Measurements from ENCODE around the gene GREM1. TPM values are rescaled to one million over a fixed set of nuclear protein-coding genes. Genes with fewer than 3 reads are reported as not detected.

GREM1 gene
- total RNA-seq, 6 donors from 2014 or later: under 0.01 to 3.9 (median 0.97) TPM; not detected in 2

- Histone ChIP-seq H3K4me3 (no peak overlapping the region), H3K9me3 (no peaks in the 10 kb centered on the region), H3K27me3 (no peaks in the 10 kb centered on the region), H3K27ac (no peak overlapping the region), H3K4me1 (no peaks in the 10 kb centered on the region), H3K36me3 (no peaks in the 10 kb centered on the region)
- DNase-seq (no peak), ATAC-seq (ENCODE audit: low FRiP score in 2 of 2) (no peak)
- WGBS, 2 donors: 62 to 74% methylated on average over 5 of the region's 5 CpGs
- TF ChIP-seq EP300 (IDR thresholded peaks at IDR 0.05): no peak
- no peak for TF ChIP-seq CTCF (IDR thresholded peaks at IDR 0.05)
- no peak for TF ChIP-seq POLR2A (IDR thresholded peaks at IDR 0.05)
- TF ChIP-seq POLR2AphosphoS5 (IDR thresholded peaks at IDR 0.05): no peak
Measured at GRCh38 chr15:32677238-32677750, 40.5 kb upstream of the GREM1 start.

GRCh38 chr15:32679298-32679690, 38.5 kb upstream of the GREM1 start:
- DNase-seq: no peak
- no peaks in the 10 kb centered on the region for H3K27me3 ChIP-seq
- H3K27ac ChIP-seq: no peak overlapping the region
- ATAC-seq (ENCODE audit: low FRiP score in 2 of 2): no peak
- H3K4me1 ChIP-seq: no peaks in the 10 kb centered on the region
- no peaks in the 10 kb centered on the region for H3K9me3 ChIP-seq
- 94% methylated on average over 4 of the region's 4 CpGs for WGBS, 2 donors
- no peak overlapping the region for H3K4me3 ChIP-seq
- TF ChIP-seq CTCF (IDR thresholded peaks at IDR 0.05) (no peak), EP300 (IDR thresholded peaks at IDR 0.05) (no peak), POLR2AphosphoS5 (IDR thresholded peaks at IDR 0.05) (no peak), POLR2A (IDR thresholded peaks at IDR 0.05) (no peak)
- H3K36me3 ChIP-seq: no peaks in the 10 kb centered on the region

- no peaks in the 10 kb centered on the region for H3K4me1 ChIP-seq
- TF ChIP-seq POLR2AphosphoS5 (IDR thresholded peaks at IDR 0.05): peak in 1 of 2 donors; percentile 43
- no peak for TF ChIP-seq POLR2A (IDR thresholded peaks at IDR 0.05)
- no peaks in the 10 kb centered on the region for H3K36me3 ChIP-seq
- ATAC-seq (ENCODE audit: low FRiP score in 2 of 2): peak in 1 of 2 donors; percentile 47
- H3K27ac ChIP-seq: no peak overlapping the region
- DNase-seq: no peak
- 90 to 92% methylated on average over 3 of the region's 3 CpGs for WGBS, 2 donors
- no peaks in the 10 kb centered on the region for H3K9me3 ChIP-seq
- H3K27me3 ChIP-seq: no peaks in the 10 kb centered on the region
- no peak overlapping the region for H3K4me3 ChIP-seq
Measured at GRCh38 chr15:32682569-32682968, 35.2 kb upstream of the GREM1 start.

GRCh38 chr15:32682977-32683630, 34.7 kb upstream of the GREM1 start:
- TF ChIP-seq POLR2A (IDR thresholded peaks at IDR 0.05) (no peak), CTCF (IDR thresholded peaks at IDR 0.05) (no peak), EP300 (IDR thresholded peaks at IDR 0.05) (no peak)
- Histone ChIP-seq H3K4me3 (no peak overlapping the region), H3K27me3 (no peaks in the 10 kb centered on the region), H3K27ac (no peak overlapping the region), H3K9me3 (no peaks in the 10 kb centered on the region), H3K36me3 (no peaks in the 10 kb centered on the region), H3K4me1 (no peaks in the 10 kb centered on the region)
- WGBS, 2 donors: 79 to 87% methylated on average over 2 of the region's 2 CpGs
- no peak for DNase-seq
- no peak for ATAC-seq (ENCODE audit: low FRiP score in 2 of 2)

GRCh38 chr15:32683906-32684584, 33.8 kb upstream of the GREM1 start:
- H3K9me3 ChIP-seq: no peaks in the 10 kb centered on the region
- no peak overlapping the region for H3K27ac ChIP-seq
- TF ChIP-seq EP300 (IDR thresholded peaks at IDR 0.05) (no peak), POLR2A (IDR thresholded peaks at IDR 0.05) (no peak), CTCF (IDR thresholded peaks at IDR 0.05) (no peak), POLR2AphosphoS5 (IDR thresholded peaks at IDR 0.05) (no peak)
- peak in 1 of 2 donors; percentile 78 for ATAC-seq (ENCODE audit: low FRiP score in 2 of 2)
- no peak overlapping the region for H3K4me3 ChIP-seq
- H3K36me3 ChIP-seq: no peaks in the 10 kb centered on the region
- no peaks in the 10 kb centered on the region for H3K27me3 ChIP-seq
- H3K4me1 ChIP-seq: no peaks in the 10 kb centered on the region
- WGBS, 2 donors: 76 to 79% methylated on average over 8 of the region's 8 CpGs
- no peak for DNase-seq

All from upper lobe of left lung (tissue), 6 donors.